H1 (cell line): ENCODE data around the gene NPSR1.

Experiments used
- BRCA1 ChIP-seq: IDR thresholded peaks from 2 replicates; pipeline ENCODE4 v1.6.1; 2012; ENCODE audit warnings: low read depth, low read length, improper control_type of control experiment
- CBX5 ChIP-seq: fragments of 300-800, 300-1000 bp; sonication (generic); IDR thresholded peaks from 2 replicates; pipeline ENCODE4 v1.7.1; 2016; ENCODE audit warnings: antibody characterized with exemption, low read length, low read depth
- CHD2 ChIP-seq: IDR thresholded peaks from 2 replicates; pipeline ENCODE4 v1.6.1; 2012; ENCODE audit warnings: low read length, improper control_type of control experiment
- EZH2 ChIP-seq: fragments of 200-600 bp; sonication (generic); IDR thresholded peaks from 2 replicates; pipeline ENCODE4 v1.7.1; 2012; ENCODE audit warnings: low read depth, mild to moderate bottlenecking, moderate library complexity, low read length, inconsistent platforms; ENCODE audit not compliant: severe bottlenecking
- JUN ChIP-seq: IDR thresholded peaks from 2 replicates; pipeline ENCODE4 v1.6.1; 2011; ENCODE audit warnings: low read depth, mild to moderate bottlenecking, improper control_type of control experiment, low read length
- KDM1A ChIP-seq: fragments of 200-600, 300-600 bp; sonication (generic); IDR thresholded peaks from 2 replicates; pipeline ENCODE4 v1.7.1; 2016; ENCODE audit warnings: mild to moderate bottlenecking, low read length, borderline replicate concordance
- NANOG ChIP-seq: IDR thresholded peaks from 2 replicates; pipeline ENCODE4 v1.6.1; 2011; ENCODE audit warnings: low read length, low read depth, mild to moderate bottlenecking, inconsistent platforms; ENCODE audit not compliant: insufficient read depth, poor library complexity, severe bottlenecking
- POU5F1 ChIP-seq: IDR thresholded peaks from 2 replicates; pipeline ENCODE4 v1.6.1; 2011; ENCODE audit warnings: low read depth, mild to moderate bottlenecking, low read length, moderate library complexity
- RAD21 ChIP-seq, 2 experiments: IDR thresholded peaks in 1 of 2; conservative IDR thresholded peaks in 1 of 2; 2 replicates each; pipeline ENCODE4 v1.6.1; 2011; ENCODE audit warnings: low read depth in 2 of 2, low read length in 2 of 2, improper control_type of control experiment in 1 of 2, inconsistent platforms in 1 of 2, mild to moderate bottlenecking in 1 of 2, moderate library complexity in 1 of 2
- TF ChIP-seq, protein P1 (sequence below), 3 experiments: IDR thresholded peaks; 1 replicate in 2 of 3; 2 replicates in 1 of 3; pipeline versions ENCODE4 v1.5.1 to v1.6.1; 2011; ENCODE audit warnings: low read length in 3 of 3, mild to moderate bottlenecking in 3 of 3, inconsistent platforms in 2 of 3, low read depth in 1 of 3, moderate library complexity in 1 of 3; ENCODE audit not compliant: insufficient read depth in 1 of 3; ENCODE audit errors: control extremely low read depth in 1 of 3
- TF ChIP-seq, protein P2 (sequence below): IDR thresholded peaks from 2 replicates; pipeline ENCODE4 v1.6.1; 2012; ENCODE audit warnings: inconsistent platforms

DNA sequence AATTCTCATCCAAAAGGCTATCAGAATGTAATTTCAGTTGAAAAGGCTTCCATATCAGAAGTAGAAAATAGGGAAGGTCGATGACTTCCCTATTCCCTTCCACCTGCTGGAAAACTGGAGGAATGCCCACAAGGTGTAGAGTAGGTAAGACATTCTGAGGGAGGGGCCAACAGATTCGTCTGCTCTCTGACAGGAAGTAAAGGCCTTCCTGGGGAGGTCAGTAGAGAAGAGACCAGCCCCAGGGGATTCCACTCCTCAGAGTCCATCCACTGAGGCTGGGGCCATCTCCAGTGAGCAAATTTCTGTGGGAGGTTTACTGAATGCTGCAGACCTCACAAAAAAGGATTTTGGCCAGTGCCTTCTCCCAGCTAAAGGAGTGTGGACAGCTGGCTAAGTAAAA lies 19.5 kb downstream of the NPSR1 start:
- TF ChIP-seq RAD21 (IDR thresholded peaks at IDR 0.05 in 1 of 2, conservative IDR thresholded peaks at IDR 0.05 in 1 of 2; ENCODE audit: low read depth in 2 of 2, low read length in 2 of 2) (no peak), BRCA1 (no peak), KDM1A (no peak), NANOG (no peak), JUN (no peak), CBX5 (no peak), EZH2 (no peak), CHD2 (no peak), POU5F1 (no peak)
- TF ChIP-seq, protein P1, sequence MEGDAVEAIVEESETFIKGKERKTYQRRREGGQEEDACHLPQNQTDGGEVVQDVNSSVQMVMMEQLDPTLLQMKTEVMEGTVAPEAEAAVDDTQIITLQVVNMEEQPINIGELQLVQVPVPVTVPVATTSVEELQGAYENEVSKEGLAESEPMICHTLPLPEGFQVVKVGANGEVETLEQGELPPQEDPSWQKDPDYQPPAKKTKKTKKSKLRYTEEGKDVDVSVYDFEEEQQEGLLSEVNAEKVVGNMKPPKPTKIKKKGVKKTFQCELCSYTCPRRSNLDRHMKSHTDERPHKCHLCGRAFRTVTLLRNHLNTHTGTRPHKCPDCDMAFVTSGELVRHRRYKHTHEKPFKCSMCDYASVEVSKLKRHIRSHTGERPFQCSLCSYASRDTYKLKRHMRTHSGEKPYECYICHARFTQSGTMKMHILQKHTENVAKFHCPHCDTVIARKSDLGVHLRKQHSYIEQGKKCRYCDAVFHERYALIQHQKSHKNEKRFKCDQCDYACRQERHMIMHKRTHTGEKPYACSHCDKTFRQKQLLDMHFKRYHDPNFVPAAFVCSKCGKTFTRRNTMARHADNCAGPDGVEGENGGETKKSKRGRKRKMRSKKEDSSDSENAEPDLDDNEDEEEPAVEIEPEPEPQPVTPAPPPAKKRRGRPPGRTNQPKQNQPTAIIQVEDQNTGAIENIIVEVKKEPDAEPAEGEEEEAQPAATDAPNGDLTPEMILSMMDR (IDR thresholded peaks at IDR 0.05; ENCODE audit: control extremely low read depth in 1 of 3, insufficient read depth in 1 of 3, low read depth in 1 of 3, low read length in 3 of 3), result no peak
- TF ChIP-seq, protein P2, sequence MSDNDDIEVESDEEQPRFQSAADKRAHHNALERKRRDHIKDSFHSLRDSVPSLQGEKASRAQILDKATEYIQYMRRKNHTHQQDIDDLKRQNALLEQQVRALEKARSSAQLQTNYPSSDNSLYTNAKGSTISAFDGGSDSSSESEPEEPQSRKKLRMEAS, result no peak
